SU-DHL-6 (cell line): Measurements from ENCODE around the gene OCEL1.

ENCODE experiments used
- EZH2phosphoT487 ChIP-seq: fragments of 200-600 bp; sonication (generic), shearing (Covaris generic); conservative IDR thresholded peaks from 2 replicates; pipeline ENCODE4 v1.6.1; 2018; ENCODE audit warnings: mild to moderate bottlenecking, antibody characterized with exemption, low read length, moderate library complexity, mixed read lengths
- TF ChIP-seq, protein P1 (sequence below): fragments of 200-600 bp; sonication (generic); IDR thresholded peaks from one replicate; pipeline ENCODE4 v1.5.1; 2017; ENCODE audit warnings: antibody characterized with exemption, mild to moderate bottlenecking, low read length, moderate library complexity; ENCODE audit not compliant: insufficient read depth, poor library complexity, severe bottlenecking

DNA sequence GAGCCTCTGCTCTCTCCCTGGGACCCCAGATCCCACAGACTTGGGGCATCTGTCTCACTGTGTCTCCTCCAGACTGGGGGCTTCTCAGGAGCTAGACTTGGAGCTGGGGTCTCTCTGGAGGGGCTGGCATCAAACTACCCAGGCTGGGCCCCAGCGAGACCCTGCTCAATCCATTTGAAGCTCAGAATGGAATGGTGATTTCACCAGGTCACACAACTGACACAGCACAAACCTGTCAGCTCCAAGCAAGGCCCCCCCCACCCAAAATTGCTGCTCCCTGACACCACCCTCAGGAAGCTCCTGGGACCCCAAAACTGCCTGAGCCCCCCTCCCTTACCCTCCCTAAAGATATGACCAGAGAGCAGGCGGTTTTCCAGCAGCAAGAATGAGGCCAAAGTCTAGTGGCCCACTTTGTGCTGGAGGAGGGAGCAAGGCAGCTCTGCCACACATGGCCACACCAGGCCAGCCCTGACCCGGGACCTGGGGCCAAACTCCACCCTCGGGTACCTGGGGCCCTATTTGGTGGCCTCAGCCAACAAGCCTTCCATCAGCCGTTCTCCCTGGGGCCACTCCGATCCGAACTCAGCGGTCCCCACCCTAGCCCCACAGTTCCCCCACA is 17.3 kb downstream of the OCEL1 start:
- TF ChIP-seq, protein P1, sequence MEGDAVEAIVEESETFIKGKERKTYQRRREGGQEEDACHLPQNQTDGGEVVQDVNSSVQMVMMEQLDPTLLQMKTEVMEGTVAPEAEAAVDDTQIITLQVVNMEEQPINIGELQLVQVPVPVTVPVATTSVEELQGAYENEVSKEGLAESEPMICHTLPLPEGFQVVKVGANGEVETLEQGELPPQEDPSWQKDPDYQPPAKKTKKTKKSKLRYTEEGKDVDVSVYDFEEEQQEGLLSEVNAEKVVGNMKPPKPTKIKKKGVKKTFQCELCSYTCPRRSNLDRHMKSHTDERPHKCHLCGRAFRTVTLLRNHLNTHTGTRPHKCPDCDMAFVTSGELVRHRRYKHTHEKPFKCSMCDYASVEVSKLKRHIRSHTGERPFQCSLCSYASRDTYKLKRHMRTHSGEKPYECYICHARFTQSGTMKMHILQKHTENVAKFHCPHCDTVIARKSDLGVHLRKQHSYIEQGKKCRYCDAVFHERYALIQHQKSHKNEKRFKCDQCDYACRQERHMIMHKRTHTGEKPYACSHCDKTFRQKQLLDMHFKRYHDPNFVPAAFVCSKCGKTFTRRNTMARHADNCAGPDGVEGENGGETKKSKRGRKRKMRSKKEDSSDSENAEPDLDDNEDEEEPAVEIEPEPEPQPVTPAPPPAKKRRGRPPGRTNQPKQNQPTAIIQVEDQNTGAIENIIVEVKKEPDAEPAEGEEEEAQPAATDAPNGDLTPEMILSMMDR, result no peak
- TF ChIP-seq EZH2phosphoT487, result no peak
